VCaP (cell line): ENCODE data around the gene AMOTL1.

ENCODE experiments used
- H3K27ac ChIP-seq: fragments of 450-650 bp; 2 replicates; pipeline ENCODE4 v1.5.1; 2017
- CTCF ChIP-seq: fragments of 450-650 bp; conservative IDR thresholded peaks from 2 replicates; pipeline ENCODE4 v1.5.1; 2017; ENCODE audit warnings: mild to moderate bottlenecking, moderate library complexity

The AMOTL1 gene

GRCh38 chr11:94924171-94924572 is 156.0 kb downstream of the AMOTL1 start:
- no peak for TF ChIP-seq CTCF
- H3K27ac ChIP-seq, result no peak overlapping the region

- no peak overlapping the region for H3K27ac ChIP-seq
- TF ChIP-seq CTCF, result no peak
Observed at GRCh38 chr11:94924612-94925011, 156.5 kb downstream of the AMOTL1 start.

GRCh38 chr11:94925422-94926270 is 157.5 kb downstream of the AMOTL1 start:
- no peak overlapping the region for H3K27ac ChIP-seq
- TF ChIP-seq CTCF, result no peak

GRCh38 chr11:94926271-94926625 is 158.1 kb downstream of the AMOTL1 start:
- TF ChIP-seq CTCF, result no peak
- no peak overlapping the region for H3K27ac ChIP-seq
